Endothelial cell (in vitro differentiated cells): ENCODE measurements around the gene PDE11A. TPM values are rescaled to one million over a fixed set of nuclear protein-coding genes. Genes with fewer than 3 reads are reported as not detected.

ENCODE experiments used
- DNase-seq: peaks from one replicate; pipeline ENCODE4 v3.0.0; 2021; ENCODE audit warnings: low spot score
- H3K27ac Mint-ChIP-seq: one replicate; pipeline ENCODE4 v1.8.0; 2021; ENCODE audit warnings: mixed read lengths, inconsistent platforms; ENCODE audit not compliant: unreplicated experiment
- H3K27me3 Mint-ChIP-seq: one replicate; pipeline ENCODE4 v1.8.0; 2021; ENCODE audit warnings: mild to moderate bottlenecking, moderate library complexity, mixed read lengths, inconsistent platforms; ENCODE audit not compliant: unreplicated experiment
- H3K36me3 Mint-ChIP-seq: one replicate; pipeline ENCODE4 v1.8.0; 2021; ENCODE audit warnings: mild to moderate bottlenecking, low read depth, mixed read lengths, inconsistent platforms; ENCODE audit not compliant: unreplicated experiment
- H3K4me1 Mint-ChIP-seq: one replicate; pipeline ENCODE4 v1.8.0; 2021; ENCODE audit warnings: mild to moderate bottlenecking, mixed read lengths, inconsistent platforms; ENCODE audit not compliant: unreplicated experiment
- H3K4me3 Mint-ChIP-seq: one replicate; pipeline ENCODE4 v1.8.0; 2021; ENCODE audit warnings: mild to moderate bottlenecking, mixed read lengths, inconsistent platforms; ENCODE audit not compliant: unreplicated experiment
- H3K9me3 Mint-ChIP-seq: one replicate; pipeline ENCODE4 v1.8.0; 2021; ENCODE audit warnings: mixed read lengths, inconsistent platforms; ENCODE audit not compliant: unreplicated experiment
- total RNA-seq: library from RNA; stranded (reverse); fragmentation: NEBNext Ultra II Directional; extraction: Animal tissue kit (Norgen Biotek cat#: 25700); gene quantifications from one replicate; pipeline ENCODE4 v1.2.1, GENCODE V29; 2021; ENCODE audit not compliant: unreplicated experiment
- TF ChIP-seq, protein P1 (sequence below): fragments of 200-600 bp; sonication (generic); IDR thresholded peaks from one replicate; pipeline ENCODE4 v1.5.0; 2021; ENCODE audit warnings: antibody characterized with exemption; ENCODE audit not compliant: unreplicated experiment

The PDE11A gene
- total RNA-seq, 1 donor from 2014 or later = 1.7 TPM

GRCh38 chr2:177730792-177731191 is 341.8 kb downstream of the PDE11A start:
- no peak overlapping the region for H3K27ac Mint-ChIP-seq
- TF ChIP-seq, protein P1, sequence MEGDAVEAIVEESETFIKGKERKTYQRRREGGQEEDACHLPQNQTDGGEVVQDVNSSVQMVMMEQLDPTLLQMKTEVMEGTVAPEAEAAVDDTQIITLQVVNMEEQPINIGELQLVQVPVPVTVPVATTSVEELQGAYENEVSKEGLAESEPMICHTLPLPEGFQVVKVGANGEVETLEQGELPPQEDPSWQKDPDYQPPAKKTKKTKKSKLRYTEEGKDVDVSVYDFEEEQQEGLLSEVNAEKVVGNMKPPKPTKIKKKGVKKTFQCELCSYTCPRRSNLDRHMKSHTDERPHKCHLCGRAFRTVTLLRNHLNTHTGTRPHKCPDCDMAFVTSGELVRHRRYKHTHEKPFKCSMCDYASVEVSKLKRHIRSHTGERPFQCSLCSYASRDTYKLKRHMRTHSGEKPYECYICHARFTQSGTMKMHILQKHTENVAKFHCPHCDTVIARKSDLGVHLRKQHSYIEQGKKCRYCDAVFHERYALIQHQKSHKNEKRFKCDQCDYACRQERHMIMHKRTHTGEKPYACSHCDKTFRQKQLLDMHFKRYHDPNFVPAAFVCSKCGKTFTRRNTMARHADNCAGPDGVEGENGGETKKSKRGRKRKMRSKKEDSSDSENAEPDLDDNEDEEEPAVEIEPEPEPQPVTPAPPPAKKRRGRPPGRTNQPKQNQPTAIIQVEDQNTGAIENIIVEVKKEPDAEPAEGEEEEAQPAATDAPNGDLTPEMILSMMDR = no peak
- H3K36me3 Mint-ChIP-seq = peaks cover 4% of the 10 kb centered on the region
- no peaks in the 10 kb centered on the region for H3K9me3 Mint-ChIP-seq
- H3K4me3 Mint-ChIP-seq = no peak overlapping the region
- H3K27me3 Mint-ChIP-seq = peaks cover 4% of the 10 kb centered on the region
- H3K4me1 Mint-ChIP-seq = peaks cover 30% of the 10 kb centered on the region
- DNase-seq = no peak

- H3K27ac Mint-ChIP-seq = no peak overlapping the region
- H3K4me3 Mint-ChIP-seq = no peak overlapping the region
- TF ChIP-seq, protein P1 = no peak
- no peaks in the 10 kb centered on the region for H3K9me3 Mint-ChIP-seq
- no peak for DNase-seq
- peaks cover 32% of the 10 kb centered on the region for H3K4me1 Mint-ChIP-seq
- H3K27me3 Mint-ChIP-seq = peaks cover 4% of the 10 kb centered on the region
- peaks cover 4% of the 10 kb centered on the region for H3K36me3 Mint-ChIP-seq
These were observed 342.2 kb downstream of the PDE11A start for GRCh38 chr2:177730363-177730762.

DNA sequence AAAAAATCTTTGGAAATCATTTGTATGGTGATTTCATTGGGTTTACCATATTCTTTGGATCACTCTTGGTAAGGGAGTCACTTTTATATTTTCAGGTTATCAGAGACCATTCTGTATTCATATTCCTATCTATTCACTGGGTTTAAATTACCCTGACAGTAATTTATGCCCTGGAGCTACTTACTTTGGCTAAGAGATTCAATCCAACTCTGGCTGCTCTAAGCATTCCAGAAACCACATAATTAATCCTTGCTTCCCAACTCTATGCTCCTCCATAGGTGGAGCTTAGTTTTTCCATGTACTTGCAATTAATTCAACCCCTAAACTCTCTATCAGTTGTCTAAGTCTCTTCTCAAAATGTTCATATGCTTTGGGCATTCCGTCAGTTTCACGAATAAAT is 343.7 kb downstream of the PDE11A start:
- Mint-ChIP-seq H3K4me1 (peaks cover 38% of the 10 kb centered on the region), H3K27ac (no peak overlapping the region), H3K27me3 (peaks cover 4% of the 10 kb centered on the region), H3K4me3 (no peak overlapping the region), H3K9me3 (no peaks in the 10 kb centered on the region), H3K36me3 (peaks cover 4% of the 10 kb centered on the region)
- TF ChIP-seq, protein P1 = no peak
- DNase-seq = no peak

- peaks cover 38% of the 10 kb centered on the region for H3K4me1 Mint-ChIP-seq
- H3K27me3 Mint-ChIP-seq = peaks cover 4% of the 10 kb centered on the region
- TF ChIP-seq, protein P1 = no peak
- DNase-seq = no peak
- H3K4me3 Mint-ChIP-seq = no peak overlapping the region
- no peak overlapping the region for H3K27ac Mint-ChIP-seq
- H3K36me3 Mint-ChIP-seq = peaks cover 4% of the 10 kb centered on the region
- no peaks in the 10 kb centered on the region for H3K9me3 Mint-ChIP-seq
These were observed 344.2 kb downstream of the PDE11A start for GRCh38 chr2:177728399-177728765.

- no peak overlapping the region for H3K27ac Mint-ChIP-seq
- DNase-seq = no peak
- H3K36me3 Mint-ChIP-seq = peaks cover 2% of the 10 kb centered on the region
- H3K4me3 Mint-ChIP-seq = no peak overlapping the region
- peaks cover 38% of the 10 kb centered on the region for H3K4me1 Mint-ChIP-seq
- H3K27me3 Mint-ChIP-seq = peaks cover 4% of the 10 kb centered on the region
- H3K9me3 Mint-ChIP-seq = no peaks in the 10 kb centered on the region
- TF ChIP-seq, protein P1 = no peak
These were observed 344.8 kb downstream of the PDE11A start for GRCh38 chr2:177727577-177728398.
